Measurements from ENCODE around the gene TANC1.

GRCh38 chr2:159217676-159218075 lies 249.2 kb downstream of the TANC1 start:
- TF ChIP-seq CTCF (conservative IDR thresholded peaks at IDR 0.05 in 1 of 2, IDR thresholded peaks at IDR 0.05 in 1 of 2; ENCODE audit: extremely low read depth in 1 of 2, insufficient read depth in 1 of 2, low read depth in 1 of 2, low read length in 2 of 2): no peak
- no peak for TF ChIP-seq EZH2 (IDR thresholded peaks at IDR 0.05; ENCODE audit: borderline replicate concordance, low read length)
